Activated T-helper 9 cell treated with anti-CD3 and anti-CD28 coated beads, Interleukin-2, amount 50 U/mL, for 16 hours (primary cell): ENCODE measurements around the gene STIMATE.

Source experiments
- DNase-seq: peaks from one replicate; pipeline ENCODE4 v3.0.0-alpha.2; 2020; ENCODE audit warnings: low read depth

Gene STIMATE

DNA sequence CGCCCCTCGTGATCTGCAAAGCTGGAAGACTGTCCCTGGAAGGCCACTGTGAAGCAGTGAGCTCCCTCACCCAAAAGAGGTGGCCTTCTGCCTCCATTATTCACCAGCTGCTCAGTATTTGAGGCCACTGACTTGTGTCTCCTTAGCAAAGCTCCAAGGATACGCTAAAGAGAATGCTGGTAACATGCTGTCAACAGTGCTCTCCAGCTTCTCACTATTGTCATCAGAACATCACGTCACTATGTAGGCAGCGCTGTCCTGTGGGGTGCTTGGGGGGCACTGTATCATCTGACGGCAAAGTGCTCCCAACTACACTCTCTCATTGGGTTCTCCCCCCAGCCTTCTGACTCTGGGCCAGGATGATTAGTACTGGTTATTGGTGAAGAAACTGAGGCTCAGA is 81.1 kb downstream of the STIMATE start:
- no peak for DNase-seq

- DNase-seq: no peak
These were observed 83.5 kb downstream of the STIMATE start for GRCh38 chr3:52813810-52814209.

- no peak for DNase-seq
These were observed 85.8 kb downstream of the STIMATE start for GRCh38 chr3:52811452-52812011.

GRCh38 chr3:52810923-52811322 is 86.4 kb downstream of the STIMATE start:
- no peak for DNase-seq

- DNase-seq: no peak
These were observed 87.5 kb downstream of the STIMATE start for GRCh38 chr3:52809662-52810377.

GRCh38 chr3:52809149-52809548 is 88.2 kb downstream of the STIMATE start:
- no peak for DNase-seq

DNA sequence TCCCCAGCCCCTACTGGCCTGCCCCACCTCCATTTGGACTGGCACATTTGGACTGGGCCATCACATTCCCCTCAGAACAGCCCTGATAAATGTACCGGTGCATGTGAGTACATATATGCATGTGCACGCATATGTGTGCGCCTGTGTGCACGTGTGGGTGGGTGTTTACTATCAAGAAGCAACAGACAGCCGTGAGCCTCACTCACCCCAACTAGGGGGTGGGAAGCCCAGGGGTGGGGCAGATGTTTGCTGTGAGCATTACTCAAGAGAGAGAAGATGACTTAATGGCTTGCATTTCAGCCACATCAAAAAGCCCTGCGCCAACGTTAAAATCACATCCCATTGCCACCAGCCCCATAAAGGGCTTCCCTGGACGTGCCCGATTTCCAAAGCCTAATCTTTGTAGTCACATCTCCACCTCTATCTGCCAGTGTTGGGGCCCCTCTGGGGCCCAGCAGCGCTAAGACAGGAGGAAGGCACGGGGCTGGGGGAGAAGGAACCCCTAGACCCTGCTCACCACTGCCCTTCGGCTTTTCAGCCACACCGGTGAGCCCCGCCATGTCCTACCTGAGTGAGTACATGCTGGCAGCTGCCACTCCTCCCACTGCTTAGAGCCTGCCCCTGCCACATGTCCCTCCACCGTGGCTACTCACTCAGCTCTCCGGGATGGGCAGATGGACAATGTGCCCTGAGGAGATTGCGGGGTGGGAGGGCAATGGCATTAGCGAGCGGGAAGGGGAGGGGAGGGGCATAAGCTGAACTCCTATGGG is 91.9 kb downstream of the STIMATE start:
- no peak for DNase-seq

- DNase-seq: no peak
These were observed 95.5 kb downstream of the STIMATE start for GRCh38 chr3:52801839-52802238.

DNA sequence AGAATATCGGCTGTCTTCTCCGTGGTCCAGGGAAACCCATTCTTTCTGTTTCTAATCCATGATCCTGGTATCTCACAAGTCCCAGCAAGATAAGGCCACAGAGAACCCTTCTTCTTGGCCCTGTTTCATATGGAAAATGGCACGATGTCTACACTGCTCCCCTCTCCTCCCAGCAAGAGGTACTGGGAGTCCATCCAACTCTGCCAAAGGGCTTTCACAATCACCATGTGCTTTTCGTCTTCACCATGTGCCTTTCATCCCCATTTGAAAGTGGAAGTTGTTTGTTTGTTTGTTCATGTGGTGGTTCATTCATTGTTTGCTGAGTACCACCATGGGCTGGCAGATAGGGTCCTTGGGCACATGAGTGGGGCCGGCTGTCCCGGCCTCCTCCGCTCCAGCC is 97.3 kb downstream of the STIMATE start:
- DNase-seq: no peak

GRCh38 chr3:52798978-52799476 is 98.3 kb downstream of the STIMATE start:
- DNase-seq: no peak

DNA sequence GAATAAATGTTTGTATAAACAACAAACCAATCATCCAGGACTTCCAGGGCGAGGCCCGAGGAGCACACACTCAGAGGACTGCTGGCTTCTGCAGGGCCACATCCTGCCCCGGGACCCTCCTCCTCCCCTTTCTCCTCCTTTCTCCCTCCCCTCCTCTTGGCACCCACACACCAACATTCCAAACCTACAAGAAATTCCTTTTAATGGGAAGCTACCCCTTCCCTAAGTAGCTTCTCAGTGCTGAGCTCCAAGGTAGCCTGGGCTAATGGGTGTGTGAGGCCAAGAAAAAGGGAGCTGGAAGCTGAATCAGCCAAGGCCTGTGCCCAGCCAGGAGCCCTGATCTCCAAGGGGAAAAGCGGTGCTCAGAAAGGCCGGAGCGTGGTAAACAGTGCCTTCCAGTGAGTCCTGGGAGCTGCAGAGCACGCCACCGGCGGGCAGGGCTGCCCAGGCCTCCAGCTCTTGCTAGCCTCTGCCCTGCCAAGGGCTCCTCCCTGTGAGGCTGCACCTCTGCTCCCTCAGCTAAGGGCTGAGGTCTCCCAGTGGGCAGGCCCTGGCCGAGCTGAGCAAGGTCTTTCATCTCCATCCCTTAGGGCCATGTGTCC is 98.9 kb downstream of the STIMATE start:
- DNase-seq: no peak

DNA sequence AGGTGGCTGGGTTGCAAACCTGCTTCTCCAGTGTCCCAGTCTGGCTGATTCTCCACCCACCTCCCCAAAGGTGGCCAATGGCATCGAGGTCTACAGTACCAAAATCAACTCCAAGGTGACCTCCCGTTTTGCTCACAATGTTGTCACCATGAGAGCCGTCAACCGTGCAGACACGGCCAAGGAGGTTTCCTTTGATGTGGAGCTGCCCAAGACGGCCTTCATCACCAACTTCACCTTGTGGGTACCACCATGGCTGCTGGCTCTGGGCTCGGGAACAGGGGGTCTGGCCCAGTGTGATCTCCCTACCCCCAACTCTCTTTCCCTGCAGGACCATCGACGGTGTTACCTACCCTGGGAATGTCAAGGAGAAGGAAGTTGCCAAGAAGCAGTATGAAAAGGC is 100.9 kb downstream of the STIMATE start:
- no peak for DNase-seq

DNA sequence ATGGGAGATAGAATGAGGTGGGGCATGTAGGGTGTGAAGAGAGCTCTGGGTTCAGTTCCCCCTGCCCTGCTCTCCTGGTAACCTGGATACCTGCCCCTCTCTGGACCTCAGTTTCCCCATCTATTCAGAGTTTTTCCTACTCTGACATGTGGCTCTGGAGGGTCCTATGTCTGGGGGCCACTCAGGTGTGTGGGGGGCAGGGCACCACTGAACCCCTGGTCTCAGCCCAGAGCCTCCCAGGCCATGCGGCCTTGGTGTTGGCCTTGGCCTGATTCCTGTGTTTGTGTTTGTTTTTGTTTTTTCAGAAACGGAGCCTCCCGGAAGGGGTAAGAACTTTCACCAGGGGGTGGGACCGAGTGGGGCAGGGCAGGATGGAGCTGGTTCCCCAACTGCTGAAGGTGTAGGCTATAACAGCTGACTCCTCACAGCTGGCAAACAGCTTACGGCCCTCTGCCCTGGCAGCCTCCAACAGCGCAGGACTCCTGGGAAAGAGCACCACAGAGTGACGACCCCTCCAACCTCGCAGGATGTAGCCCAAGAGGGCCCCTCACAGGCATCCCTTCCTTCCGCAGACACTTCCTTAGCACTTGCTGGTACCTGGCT is 101.9 kb downstream of the STIMATE start:
- DNase-seq: no peak

- DNase-seq: no peak
These were observed 102.7 kb downstream of the STIMATE start, which contains the start of gene ITIH3 for GRCh38 chr3:52794612-52795099. TSS of gene ITIH3 (plus strand) at chr3:52794796. CDS start at chr3:52794804, 8 bp downstream.

GRCh38 chr3:52793702-52794611 is 103.4 kb downstream of the STIMATE start:
- no peak for DNase-seq

DNA sequence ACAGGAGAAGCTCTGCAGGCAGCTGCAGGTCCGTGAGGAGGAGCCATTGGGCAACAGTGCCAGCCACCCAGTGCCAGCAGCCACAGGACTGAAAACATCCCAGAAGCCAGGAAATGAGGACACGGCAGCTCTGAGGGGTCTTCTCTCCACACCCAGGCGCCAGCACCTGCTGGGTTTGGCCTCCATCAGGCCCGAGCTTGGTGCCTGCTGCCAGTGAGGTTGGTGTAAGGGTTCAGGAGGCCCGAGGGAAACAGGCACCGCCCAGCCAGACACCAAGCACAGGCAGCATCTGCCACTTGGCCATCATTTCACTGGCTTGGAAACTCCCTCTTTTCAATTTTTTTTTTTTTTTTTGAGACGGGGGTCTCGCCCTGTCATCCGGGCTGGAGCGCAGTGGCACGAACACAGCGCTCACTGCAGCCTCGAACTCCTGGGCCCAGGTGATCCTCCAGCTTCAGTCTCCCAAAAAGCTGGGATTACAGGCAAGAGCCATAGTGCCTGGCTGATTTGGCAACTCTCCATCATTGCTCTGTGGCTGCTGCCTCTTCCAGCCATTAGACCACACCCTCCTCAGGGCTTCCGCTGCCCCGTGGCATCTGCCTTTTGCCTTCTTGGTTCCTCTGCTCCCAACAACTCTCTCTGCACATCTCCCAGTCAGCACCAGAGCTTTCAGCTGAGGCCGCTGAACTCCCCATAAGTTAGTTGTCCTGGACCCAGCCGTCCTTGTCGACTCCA is 104.2 kb downstream of the STIMATE start:
- DNase-seq: no peak

DNA sequence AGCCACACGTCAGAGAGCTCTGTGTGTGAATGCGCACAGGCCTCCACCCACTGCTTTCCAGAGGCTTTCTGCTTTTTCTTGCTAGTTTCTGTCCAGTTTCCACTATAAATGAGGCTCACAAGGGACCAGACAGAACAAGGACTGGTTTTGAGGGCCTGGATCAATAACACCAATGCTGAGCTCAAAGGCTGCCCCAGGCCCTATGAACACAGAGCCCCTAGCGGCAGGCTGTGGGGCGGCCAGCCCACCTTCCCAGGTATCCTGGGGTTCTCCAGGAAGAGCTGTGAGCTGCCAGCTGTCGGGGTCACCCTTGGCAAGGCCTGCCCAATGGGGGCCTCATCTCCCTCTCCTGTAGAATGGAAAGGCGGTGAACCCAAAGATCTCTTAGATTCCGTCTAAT is 104.9 kb downstream of the STIMATE start:
- no peak for DNase-seq

- DNase-seq: no peak
These were observed 105.4 kb downstream of the STIMATE start for GRCh38 chr3:52791928-52792327.

- no peak for DNase-seq
These were observed 106.0 kb downstream of the STIMATE start for GRCh38 chr3:52791366-52791765.

DNA sequence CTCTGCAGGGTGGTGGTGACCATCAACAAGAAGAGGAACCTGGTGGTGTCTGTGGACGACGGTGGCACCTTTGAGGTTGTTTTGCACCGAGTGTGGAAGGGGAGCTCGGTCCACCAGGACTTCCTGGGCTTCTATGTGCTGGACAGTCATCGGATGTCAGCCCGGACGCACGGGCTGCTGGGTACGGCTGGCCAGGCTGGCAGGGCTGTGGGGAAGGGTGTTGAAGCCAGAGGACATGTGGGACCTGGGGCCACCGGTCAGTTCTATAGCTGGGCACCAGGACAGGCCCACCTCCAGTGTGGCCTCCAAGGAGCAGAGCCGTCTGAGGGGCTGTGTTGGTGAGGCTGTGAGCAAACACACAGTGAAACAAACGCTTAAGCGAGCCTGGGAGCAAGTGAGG is 106.6 kb downstream of the STIMATE start:
- no peak for DNase-seq
